Duodenal mucosa (tissue), 2 donors: ENCODE results near the gene PLK3.
A peak's percentile ranks its signal among the peaks of the same experiment; 100 is the strongest.
"Not testable (repeated sequence)": the region's sequence is repeated elsewhere in the genome, so short reads cannot be mapped to it uniquely, and the experiment has no call there.

Source experiments
- H3K27ac ChIP-seq: one replicate; pipeline ENCODE4 v1.7.0; 2013; ENCODE audit warnings: low read depth, low read length
- H3K27me3 ChIP-seq, 2 donors: one replicate each; pipeline ENCODE4 v1.7.0; 2013; ENCODE audit warnings: low read length in 2 of 2, control low read depth in 1 of 2; ENCODE audit not compliant: insufficient read depth in 2 of 2, control insufficient read depth in 1 of 2
- H3K36me3 ChIP-seq, 2 donors: one replicate each; pipeline ENCODE4 v1.7.0; 2013; ENCODE audit warnings: low read length in 2 of 2, control low read depth in 1 of 2; ENCODE audit not compliant: insufficient read depth in 2 of 2, control insufficient read depth in 1 of 2
- H3K4me1 ChIP-seq, 2 donors: one replicate each; pipeline ENCODE4 v1.7.0; 2013; ENCODE audit warnings: low read length in 2 of 2, control low read depth in 1 of 2; ENCODE audit not compliant: insufficient read depth in 2 of 2, control insufficient read depth in 1 of 2
- H3K4me3 ChIP-seq, 2 donors: one replicate each; pipeline ENCODE4 v1.7.0; 2013; ENCODE audit warnings: low read length in 2 of 2, low read depth in 1 of 2
- H3K9ac ChIP-seq, 2 donors: one replicate each; pipeline ENCODE4 v1.7.0; 2013; ENCODE audit warnings: low read length in 2 of 2, low read depth in 1 of 2
- H3K9me3 ChIP-seq, 2 donors: one replicate each; pipeline ENCODE4 v1.7.0; 2013; ENCODE audit warnings: low read length in 2 of 2, control low read depth in 1 of 2; ENCODE audit not compliant: control insufficient read depth in 1 of 2

Gene PLK3

DNA sequence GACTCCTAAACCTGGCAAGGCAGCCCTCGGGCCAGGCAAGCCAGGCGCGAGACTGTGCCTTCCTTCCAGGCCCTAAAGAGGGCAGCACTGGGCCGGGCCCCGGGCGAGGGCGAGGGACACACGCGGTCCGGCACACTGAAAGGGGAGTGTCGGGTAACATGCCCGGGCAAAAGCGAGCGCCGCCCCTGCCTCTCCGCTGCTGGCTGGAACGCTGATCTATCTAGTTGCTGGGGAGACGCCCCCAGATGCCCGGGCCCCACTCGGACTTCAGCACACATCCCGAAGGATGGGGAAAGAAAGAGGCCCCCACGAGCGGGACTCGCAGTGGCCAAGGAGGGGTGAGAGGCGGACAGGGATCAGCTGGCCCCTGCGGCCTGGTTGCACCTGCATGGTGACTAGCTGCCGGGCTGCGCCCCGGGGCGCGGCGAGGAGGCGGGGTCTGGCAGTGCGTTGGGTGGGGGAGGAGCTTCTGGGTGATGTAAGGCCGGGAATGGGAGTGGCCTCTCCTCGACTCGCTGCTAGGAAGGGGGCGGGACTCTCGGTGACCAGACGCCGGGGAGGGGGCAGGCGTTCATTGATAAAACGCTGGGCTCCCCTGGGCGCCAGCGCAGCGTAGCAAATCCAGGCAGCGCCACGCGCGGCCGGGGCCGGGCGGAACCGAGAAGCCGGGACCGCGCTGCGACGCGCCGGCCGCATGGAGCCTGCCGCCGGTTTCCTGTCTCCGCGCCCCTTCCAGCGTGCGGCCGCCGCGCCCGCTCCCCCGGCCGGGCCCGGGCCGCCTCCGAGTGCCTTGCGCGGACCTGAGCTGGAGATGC is at the start of gene PLK3:
TSS of gene PLK3 (plus strand) at position 608 of the 815 bp plus-strand sequence. CDS start at position 695, 87 bp downstream.
- Histone ChIP-seq H3K4me3 (peak within 1 kb of the TSS; percentile 71 to 73), H3K9me3 (no peaks in the 10 kb centered on the region), H3K4me1 (peaks cover 18 to 23% of the 10 kb centered on the region in 2 donors), H3K36me3 (peaks cover 13 to 25% of the 10 kb centered on the region in 2 donors), H3K27me3 (no peaks in the 10 kb centered on the region), H3K9ac (peak within 1 kb of the TSS; percentile 81 to 87), H3K27ac (peak within 1 kb of the TSS; percentile 96)

DNA sequence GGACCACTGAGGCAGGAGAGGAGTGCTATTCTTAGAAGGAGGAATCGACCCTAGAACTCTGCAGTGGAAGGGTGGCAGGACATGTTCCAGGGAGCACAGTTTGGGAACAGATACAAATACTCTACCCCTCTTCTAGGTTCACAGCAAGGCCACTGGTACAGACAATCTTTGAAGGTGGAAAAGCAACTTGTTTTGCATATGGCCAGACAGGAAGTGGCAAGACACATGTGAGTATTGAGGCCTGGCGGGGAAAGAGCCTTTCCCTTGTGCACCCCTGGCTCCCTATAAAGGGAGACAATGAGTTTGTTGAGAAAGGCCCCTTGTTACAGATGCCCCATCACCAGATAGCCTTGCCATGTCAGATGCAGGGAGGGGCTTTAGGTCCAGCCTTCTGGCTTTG is 42.8 kb upstream of the PLK3 start:
- no peak overlapping the region for H3K27ac ChIP-seq
- peaks cover 3 to 68% of the 10 kb centered on the region in 2 donors for H3K36me3 ChIP-seq
- no peak overlapping the region for H3K9ac ChIP-seq
- no peaks in the 10 kb centered on the region for H3K27me3 ChIP-seq
- no peaks in the 10 kb centered on the region for H3K9me3 ChIP-seq
- H3K4me1 ChIP-seq = peaks cover 0 to 7% of the 10 kb centered on the region in 2 donors
- no peak overlapping the region for H3K4me3 ChIP-seq

DNA sequence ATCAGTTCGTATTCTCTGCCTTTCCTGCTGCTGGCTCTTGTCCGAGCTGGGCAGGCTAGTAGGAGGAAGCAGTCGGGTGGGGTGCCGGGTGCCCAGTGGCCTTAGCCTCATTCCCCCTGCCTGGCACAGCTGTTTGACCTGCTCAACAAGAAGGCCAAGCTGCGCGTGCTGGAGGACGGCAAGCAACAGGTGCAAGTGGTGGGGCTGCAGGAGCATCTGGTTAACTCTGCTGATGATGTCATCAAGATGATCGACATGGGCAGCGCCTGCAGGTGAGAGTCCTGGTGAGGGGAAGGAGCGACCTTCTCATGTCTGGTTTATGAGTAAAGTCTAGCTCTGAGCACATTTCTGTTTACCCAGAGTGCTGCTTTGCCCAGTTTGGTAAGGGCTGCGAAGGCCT is 41.1 kb upstream of the PLK3 start:
- Histone ChIP-seq H3K27ac (no peak overlapping the region), H3K4me3 (no peak overlapping the region), H3K36me3 (peaks cover 3 to 72% of the 10 kb centered on the region in 2 donors), H3K27me3 (no peaks in the 10 kb centered on the region), H3K9ac (no peak overlapping the region), H3K4me1 (peaks cover 0 to 7% of the 10 kb centered on the region in 2 donors), H3K9me3 (no peaks in the 10 kb centered on the region)

DNA sequence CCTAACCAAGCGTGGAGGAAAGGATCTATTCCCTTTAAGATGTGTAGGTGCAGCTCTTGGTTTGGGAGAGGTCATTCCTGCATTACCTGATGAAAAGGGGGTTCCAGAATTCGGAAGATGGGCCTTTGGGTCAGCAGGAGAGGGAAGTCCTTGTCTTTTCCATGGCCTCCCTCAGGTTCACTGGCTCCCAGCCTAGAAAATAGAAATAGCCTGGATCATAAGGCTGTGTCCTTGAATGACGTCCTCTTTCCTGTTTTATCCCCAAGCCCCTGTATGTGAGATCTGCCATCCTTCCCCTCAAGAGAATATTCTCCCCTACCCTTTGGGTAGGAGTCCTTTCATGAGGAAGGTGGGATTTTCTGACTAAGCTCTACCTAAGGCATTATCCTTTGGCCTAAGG is 39.3 kb upstream of the PLK3 start:
- Histone ChIP-seq H3K27ac (no peak overlapping the region), H3K4me1 (peaks cover 0 to 7% of the 10 kb centered on the region in 2 donors), H3K9me3 (no peaks in the 10 kb centered on the region), H3K27me3 (no peaks in the 10 kb centered on the region), H3K36me3 (peaks cover 3 to 62% of the 10 kb centered on the region in 2 donors), H3K9ac (no peak overlapping the region), H3K4me3 (no peak overlapping the region)

DNA sequence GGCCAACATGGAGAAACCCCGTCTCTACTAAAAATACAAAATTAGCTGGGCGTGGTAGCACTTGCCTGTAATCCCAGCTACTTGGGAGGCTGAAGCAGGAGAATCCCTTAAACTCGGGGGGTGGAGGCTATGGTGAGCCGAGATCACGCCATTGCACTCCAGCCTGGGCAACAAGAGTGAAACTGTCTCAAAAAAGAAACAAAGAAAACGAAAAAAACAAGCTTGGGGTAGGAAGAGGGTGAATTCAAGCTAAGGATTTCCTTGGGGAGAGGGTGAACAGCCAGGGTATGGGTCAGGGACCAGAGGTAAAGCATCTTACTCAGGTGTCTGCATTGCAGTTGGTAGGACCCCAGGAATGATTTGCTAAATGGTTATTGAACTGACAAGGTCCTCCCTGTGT is 33.8 kb upstream of the PLK3 start:
- peaks cover 0 to 28% of the 10 kb centered on the region in 2 donors for H3K36me3 ChIP-seq
- not testable (repeated sequence) for H3K4me1 ChIP-seq, H3K9ac ChIP-seq, H3K27ac ChIP-seq, H3K4me3 ChIP-seq, H3K9me3 ChIP-seq, H3K27me3 ChIP-seq

DNA sequence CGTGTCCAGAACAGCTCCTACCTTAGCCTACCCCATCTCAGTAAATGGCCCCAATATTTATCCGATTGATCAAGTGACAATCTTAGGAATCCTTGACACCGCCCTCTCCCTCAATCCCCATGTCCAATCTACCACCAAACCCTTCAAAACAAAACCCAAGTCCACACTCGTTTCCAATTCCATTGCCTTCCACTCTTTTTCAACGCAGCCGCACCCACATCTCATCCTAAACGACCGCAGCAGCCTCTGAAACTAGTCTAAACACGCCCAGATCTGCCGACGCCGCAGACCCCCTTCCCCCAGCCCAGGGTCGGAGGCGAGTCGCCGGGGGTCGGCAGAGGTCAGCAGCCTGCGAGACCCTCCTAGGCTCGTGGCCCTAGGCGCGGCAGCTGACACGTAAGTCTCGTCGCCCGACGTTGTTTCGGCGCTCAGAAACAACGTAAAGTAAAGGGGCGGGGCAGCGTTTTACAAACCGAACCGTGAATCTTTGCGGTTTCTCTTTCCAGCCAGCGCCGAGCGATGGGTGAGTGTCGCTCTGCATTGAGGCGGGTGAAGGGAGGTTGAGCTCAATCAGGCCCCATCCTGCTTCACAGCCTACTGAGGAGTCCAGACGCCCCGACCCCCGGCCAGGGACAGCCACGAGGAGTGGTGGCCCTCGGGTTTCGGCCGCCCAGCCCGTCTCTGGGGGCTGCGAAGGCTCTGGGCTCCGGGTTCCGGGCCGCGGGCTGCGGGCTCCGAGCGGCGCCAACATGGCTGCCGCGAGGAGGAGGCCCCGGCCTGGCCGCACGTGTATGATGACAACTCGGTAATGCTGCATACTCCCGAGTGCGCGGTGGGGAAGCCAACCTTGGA is 24.9 kb upstream of the PLK3 start, which contains the start of gene RPS8:
TSS of gene RPS8 (plus strand) at position 463 of the 852 bp plus-strand sequence. CDS start at position 520, 57 bp downstream.
- peak within 1 kb of the TSS; percentile 93 to 99 for H3K9ac ChIP-seq
- H3K4me1 ChIP-seq = peaks cover 21% of the 10 kb centered on the region in 2 donors
- H3K4me3 ChIP-seq = peak within 1 kb of the TSS; percentile 90 to 98
- H3K36me3 ChIP-seq = peaks cover 9 to 36% of the 10 kb centered on the region in 2 donors
- H3K27ac ChIP-seq = peak within 1 kb of the TSS; percentile 87
- no peaks in the 10 kb centered on the region for H3K9me3 ChIP-seq
- H3K27me3 ChIP-seq = no peaks in the 10 kb centered on the region

DNA sequence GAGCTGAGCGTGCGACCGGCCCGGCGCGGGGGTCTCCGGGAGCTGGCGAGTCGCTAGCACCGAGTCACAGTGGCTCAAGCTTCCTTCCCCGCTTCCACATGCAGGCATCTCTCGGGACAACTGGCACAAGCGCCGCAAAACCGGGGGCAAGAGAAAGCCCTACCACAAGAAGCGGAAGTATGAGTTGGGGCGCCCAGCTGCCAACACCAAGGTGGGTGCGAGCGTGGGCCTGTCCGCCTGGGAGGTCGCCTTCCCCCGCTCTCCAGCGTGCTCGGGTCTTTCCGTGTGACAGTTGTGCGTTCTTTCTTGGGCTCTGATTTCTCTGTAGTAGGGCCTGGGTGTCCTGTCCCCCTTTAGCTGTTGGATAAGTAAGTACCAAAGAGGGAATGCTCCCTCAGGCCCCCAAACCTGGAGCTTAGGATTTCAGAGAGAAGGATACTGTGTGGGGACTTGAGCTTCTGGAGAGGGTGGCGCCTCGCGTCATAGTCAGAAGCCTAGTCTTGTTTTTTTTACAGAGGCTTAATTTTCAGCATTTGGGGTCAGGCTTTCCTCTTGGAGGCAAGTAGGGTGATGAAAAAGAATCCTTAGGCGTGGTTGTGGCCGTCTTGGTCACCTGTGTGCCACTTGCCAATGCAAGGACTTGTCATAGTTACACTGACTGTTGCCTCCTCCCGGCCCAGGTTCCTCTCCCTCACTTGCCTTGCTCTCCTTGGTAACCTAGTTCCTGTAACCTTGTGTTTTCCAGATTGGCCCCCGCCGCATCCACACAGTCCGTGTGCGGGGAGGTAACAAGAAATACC is 24.0 kb upstream of the PLK3 start:
- Histone ChIP-seq H3K36me3 (peaks cover 11 to 44% of the 10 kb centered on the region in 2 donors), H3K27ac (peak overlapping the region; percentile 68), H3K9me3 (no peaks in the 10 kb centered on the region)

DNA sequence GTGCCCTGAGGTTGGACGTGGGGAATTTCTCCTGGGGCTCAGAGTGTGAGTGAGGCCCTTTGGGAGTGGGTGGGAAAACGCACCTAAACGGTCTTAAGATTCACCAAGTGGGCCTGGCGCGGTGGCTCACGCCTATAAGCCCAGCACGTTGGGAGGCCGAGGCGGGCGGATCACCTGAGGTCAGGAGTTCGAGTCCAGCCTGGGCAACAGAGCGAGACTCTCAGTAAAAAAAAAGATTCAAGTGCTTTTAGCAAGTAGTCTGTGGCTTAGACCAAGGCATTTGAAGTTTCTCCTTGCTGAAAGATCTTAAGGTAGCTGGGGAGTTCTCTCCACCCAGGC is 23.5 kb upstream of the PLK3 start:
- peaks cover 15 to 49% of the 10 kb centered on the region in 2 donors for H3K36me3 ChIP-seq
- no peaks in the 10 kb centered on the region for H3K9me3 ChIP-seq
- peak overlapping the region; percentile 83 to 99 for H3K9ac ChIP-seq
- peaks cover 21% of the 10 kb centered on the region in 2 donors for H3K4me1 ChIP-seq
- H3K27me3 ChIP-seq = no peaks in the 10 kb centered on the region
- peak overlapping the region; percentile 90 to 98 for H3K4me3 ChIP-seq
- H3K27ac ChIP-seq = peak overlapping the region; percentile 68

More for the DNA sequence above, 24.0 kb upstream of the PLK3 start:
- Histone ChIP-seq H3K27me3 (no peaks in the 10 kb centered on the region), H3K4me1 (peaks cover 21% of the 10 kb centered on the region in 2 donors), H3K4me3 (peak overlapping the region; percentile 90 to 98), H3K9ac (peak overlapping the region; percentile 83 to 99)

DNA sequence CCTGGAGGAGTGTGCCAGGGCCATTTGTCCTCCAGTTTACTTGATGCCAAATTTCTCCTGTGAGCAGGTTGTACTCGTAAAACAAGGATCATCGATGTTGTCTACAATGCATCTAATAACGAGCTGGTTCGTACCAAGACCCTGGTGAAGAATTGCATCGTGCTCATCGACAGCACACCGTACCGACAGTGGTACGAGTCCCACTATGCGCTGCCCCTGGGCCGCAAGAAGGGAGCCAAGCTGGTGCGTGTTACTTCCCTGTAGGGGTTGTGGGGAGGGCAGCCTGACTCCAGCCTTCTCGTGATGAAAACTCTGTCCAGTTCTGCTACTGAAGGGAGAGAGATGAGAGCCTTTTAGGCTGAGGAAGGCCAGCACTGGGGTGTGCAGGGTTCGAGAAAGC is 22.6 kb upstream of the PLK3 start:
- Histone ChIP-seq H3K27ac (no peak overlapping the region), H3K36me3 (peaks cover 15 to 49% of the 10 kb centered on the region in 2 donors), H3K9me3 (no peaks in the 10 kb centered on the region), H3K4me1 (peaks cover 21% of the 10 kb centered on the region in 2 donors), H3K4me3 (peak overlapping the region; percentile 31 to 98), H3K9ac (peak overlapping the region; percentile 3 to 99), H3K27me3 (no peaks in the 10 kb centered on the region)
